Gastrocnemius medialis (tissue), 4 donors: ENCODE results near the gene NDNF.

ENCODE experiments used
- POLR2A ChIP-seq, 2 donors: fragments of 450-650 bp; IDR thresholded peaks; one replicate each; pipeline ENCODE4 v1.6.1; 2017; ENCODE audit warnings: antibody characterized with exemption in 2 of 2, mild to moderate bottlenecking in 2 of 2, moderate library complexity in 2 of 2
- TF ChIP-seq, protein P1 (sequence below), 5 experiments: fragments of 450-650 bp in 3 of 5; fragments of 200-600 bp in 2 of 5; sonication (generic) in 2 of 5; IDR thresholded peaks in 4 of 5; conservative IDR thresholded peaks in 1 of 5; 1 replicate in 4 of 5; 2 replicates in 1 of 5; pipeline ENCODE4 v1.5.1; 2016 to 2019; ENCODE audit warnings: antibody characterized with exemption in 5 of 5, mild to moderate bottlenecking in 3 of 5, moderate library complexity in 3 of 5

DNA sequence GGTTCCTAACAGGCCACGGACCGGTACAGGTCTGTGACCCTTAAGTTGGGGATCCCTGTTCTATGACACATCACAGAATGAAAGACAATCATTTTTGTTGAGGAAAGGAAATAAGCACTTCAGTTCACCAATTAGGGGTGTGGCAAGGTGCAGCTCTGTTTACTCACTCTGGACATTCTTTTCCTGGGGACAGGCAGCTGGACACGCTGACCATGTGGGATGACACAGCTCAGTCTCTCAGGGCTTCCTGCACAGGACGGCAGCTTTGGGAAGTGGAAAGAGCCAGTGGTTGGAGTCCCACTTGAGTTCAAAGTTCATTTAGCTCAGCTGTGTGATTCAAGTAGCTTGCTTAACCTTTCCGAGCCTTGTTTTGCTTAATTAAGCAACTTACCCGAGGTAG is 55.7 kb downstream of the NDNF start:
- TF ChIP-seq, protein P1, sequence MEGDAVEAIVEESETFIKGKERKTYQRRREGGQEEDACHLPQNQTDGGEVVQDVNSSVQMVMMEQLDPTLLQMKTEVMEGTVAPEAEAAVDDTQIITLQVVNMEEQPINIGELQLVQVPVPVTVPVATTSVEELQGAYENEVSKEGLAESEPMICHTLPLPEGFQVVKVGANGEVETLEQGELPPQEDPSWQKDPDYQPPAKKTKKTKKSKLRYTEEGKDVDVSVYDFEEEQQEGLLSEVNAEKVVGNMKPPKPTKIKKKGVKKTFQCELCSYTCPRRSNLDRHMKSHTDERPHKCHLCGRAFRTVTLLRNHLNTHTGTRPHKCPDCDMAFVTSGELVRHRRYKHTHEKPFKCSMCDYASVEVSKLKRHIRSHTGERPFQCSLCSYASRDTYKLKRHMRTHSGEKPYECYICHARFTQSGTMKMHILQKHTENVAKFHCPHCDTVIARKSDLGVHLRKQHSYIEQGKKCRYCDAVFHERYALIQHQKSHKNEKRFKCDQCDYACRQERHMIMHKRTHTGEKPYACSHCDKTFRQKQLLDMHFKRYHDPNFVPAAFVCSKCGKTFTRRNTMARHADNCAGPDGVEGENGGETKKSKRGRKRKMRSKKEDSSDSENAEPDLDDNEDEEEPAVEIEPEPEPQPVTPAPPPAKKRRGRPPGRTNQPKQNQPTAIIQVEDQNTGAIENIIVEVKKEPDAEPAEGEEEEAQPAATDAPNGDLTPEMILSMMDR (IDR thresholded peaks at IDR 0.05 in 4 of 5, conservative IDR thresholded peaks at IDR 0.05 in 1 of 5): no peak
- no peak for TF ChIP-seq POLR2A (IDR thresholded peaks at IDR 0.05)
